HFFc6 (cell line): ENCODE data around the gene ECI1. TPM values are rescaled to one million over a fixed set of nuclear protein-coding genes. Genes with fewer than 3 reads are reported as not detected.

Source experiments
- DNase-seq: peaks from one replicate; pipeline ENCODE4 v3.0.0-alpha.2; 2018
- H3K27ac Mint-ChIP-seq: 2 replicates; pipeline ENCODE4 v1.8.0; 2020; ENCODE audit warnings: mild to moderate bottlenecking, mixed read lengths
- H3K27me3 Mint-ChIP-seq: 2 replicates; pipeline ENCODE4 v1.8.0; 2021; ENCODE audit warnings: mild to moderate bottlenecking, moderate library complexity, mixed read lengths; ENCODE audit not compliant: insufficient read depth
- H3K36me3 Mint-ChIP-seq: 2 replicates; pipeline ENCODE4 v1.8.0; 2021; ENCODE audit warnings: low read depth, mixed read lengths
- H3K4me1 Mint-ChIP-seq: 2 replicates; pipeline ENCODE4 v1.8.0; 2020; ENCODE audit warnings: low read depth, mixed read lengths
- H3K4me3 Mint-ChIP-seq: 2 replicates; pipeline ENCODE4 v1.8.0; 2020; ENCODE audit warnings: mild to moderate bottlenecking, moderate library complexity, mixed read lengths
- H3K9me3 Mint-ChIP-seq: 2 replicates; pipeline ENCODE4 v1.8.0; 2020; ENCODE audit warnings: mild to moderate bottlenecking, mixed read lengths
- microRNA-seq: library from miRNA; unstranded; fragments of <30 nt; microRNA quantifications from one replicate; pipeline ENCODE4, GENCODE V29; 2019
- total RNA-seq, 6 experiments: library from RNA; stranded (reverse); fragmentation: NEBNext Ultra II Directional; extraction: Animal tissue kit (Norgen Biotek cat#: 25700); gene quantifications; 2 replicates in 1 of 6; 3 replicates in 5 of 6; pipeline ENCODE4 v1.2.3, GENCODE V29; 2021
- TF ChIP-seq, protein P1 (sequence below): fragments of 200-600 bp; sonication (generic); IDR thresholded peaks from 2 replicates; pipeline ENCODE4 v1.5.0; 2021; ENCODE audit warnings: antibody characterized with exemption, mild to moderate bottlenecking

Gene ECI1
- total RNA-seq, 6 experiments from 2014 or later: 30.3 to 47.8 (median 35.4) TPM

DNA sequence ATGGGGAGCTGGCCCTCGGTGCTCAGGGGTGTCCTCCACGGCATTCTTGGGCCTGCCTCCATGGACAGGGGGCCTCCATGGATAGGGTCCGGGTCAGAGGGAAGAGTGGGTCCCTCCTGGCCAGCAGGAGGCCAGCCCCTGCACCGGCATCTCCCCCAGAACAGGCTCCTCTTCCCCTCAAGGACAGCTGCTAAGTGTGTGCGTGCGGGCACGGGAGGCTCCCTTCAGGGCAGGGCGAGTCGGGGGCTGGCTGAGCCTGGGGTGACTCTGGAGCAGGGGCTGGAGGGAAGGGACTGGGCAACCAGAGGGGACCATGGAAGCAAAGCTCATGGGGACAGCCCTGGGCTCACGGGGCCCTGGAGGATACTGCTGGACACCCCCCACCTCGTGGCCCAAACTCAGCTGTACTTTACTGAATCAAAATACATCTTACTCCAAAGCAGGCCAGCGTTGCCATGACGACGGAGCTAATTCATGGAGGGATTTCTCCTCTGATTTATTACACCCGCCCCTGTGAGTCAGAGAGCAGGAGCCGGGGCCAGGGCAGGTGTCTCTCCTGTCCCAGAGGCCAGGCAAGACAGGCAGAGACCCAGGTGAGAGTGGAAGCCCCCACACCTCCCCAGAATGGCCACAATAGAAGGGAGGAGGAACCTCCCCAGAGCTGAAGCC lies 57.1 kb downstream of the ECI1 start:
- Mint-ChIP-seq H3K9me3 (no peaks in the 10 kb centered on the region), H3K4me3 (no peak overlapping the region), H3K27ac (no peak overlapping the region), H3K27me3 (peaks cover 14% of the 10 kb centered on the region), H3K36me3 (no peaks in the 10 kb centered on the region), H3K4me1 (no peaks in the 10 kb centered on the region; the same call in 1 of the 2 replicates)
- peak; percentile 54 for DNase-seq
- TF ChIP-seq, protein P1, sequence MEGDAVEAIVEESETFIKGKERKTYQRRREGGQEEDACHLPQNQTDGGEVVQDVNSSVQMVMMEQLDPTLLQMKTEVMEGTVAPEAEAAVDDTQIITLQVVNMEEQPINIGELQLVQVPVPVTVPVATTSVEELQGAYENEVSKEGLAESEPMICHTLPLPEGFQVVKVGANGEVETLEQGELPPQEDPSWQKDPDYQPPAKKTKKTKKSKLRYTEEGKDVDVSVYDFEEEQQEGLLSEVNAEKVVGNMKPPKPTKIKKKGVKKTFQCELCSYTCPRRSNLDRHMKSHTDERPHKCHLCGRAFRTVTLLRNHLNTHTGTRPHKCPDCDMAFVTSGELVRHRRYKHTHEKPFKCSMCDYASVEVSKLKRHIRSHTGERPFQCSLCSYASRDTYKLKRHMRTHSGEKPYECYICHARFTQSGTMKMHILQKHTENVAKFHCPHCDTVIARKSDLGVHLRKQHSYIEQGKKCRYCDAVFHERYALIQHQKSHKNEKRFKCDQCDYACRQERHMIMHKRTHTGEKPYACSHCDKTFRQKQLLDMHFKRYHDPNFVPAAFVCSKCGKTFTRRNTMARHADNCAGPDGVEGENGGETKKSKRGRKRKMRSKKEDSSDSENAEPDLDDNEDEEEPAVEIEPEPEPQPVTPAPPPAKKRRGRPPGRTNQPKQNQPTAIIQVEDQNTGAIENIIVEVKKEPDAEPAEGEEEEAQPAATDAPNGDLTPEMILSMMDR: no peak

DNA sequence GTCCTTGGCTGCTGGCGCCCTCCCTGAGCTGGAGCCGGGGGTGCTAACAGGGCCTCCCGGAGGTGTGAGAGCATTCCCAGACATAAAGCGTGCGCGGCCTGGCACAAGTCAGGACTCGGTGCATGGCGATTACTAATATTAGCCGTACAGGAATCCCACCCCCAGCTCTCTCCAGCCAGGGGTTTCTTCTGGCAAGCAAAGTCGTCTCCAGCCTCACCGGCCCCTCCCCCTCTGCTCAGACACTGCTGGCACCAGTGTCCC lies 60.0 kb downstream of the ECI1 start:
- H3K27me3 Mint-ChIP-seq: peaks cover 5% of the 10 kb centered on the region; the same call in 1 of the 2 replicates
- no peaks in the 10 kb centered on the region for H3K9me3 Mint-ChIP-seq
- DNase-seq: no peak
- H3K36me3 Mint-ChIP-seq: no peaks in the 10 kb centered on the region
- H3K27ac Mint-ChIP-seq: no peak overlapping the region
- TF ChIP-seq, protein P1: no peak
- H3K4me3 Mint-ChIP-seq: no peak overlapping the region
- no peaks in the 10 kb centered on the region; the same call in 1 of the 2 replicates for H3K4me1 Mint-ChIP-seq

DNA sequence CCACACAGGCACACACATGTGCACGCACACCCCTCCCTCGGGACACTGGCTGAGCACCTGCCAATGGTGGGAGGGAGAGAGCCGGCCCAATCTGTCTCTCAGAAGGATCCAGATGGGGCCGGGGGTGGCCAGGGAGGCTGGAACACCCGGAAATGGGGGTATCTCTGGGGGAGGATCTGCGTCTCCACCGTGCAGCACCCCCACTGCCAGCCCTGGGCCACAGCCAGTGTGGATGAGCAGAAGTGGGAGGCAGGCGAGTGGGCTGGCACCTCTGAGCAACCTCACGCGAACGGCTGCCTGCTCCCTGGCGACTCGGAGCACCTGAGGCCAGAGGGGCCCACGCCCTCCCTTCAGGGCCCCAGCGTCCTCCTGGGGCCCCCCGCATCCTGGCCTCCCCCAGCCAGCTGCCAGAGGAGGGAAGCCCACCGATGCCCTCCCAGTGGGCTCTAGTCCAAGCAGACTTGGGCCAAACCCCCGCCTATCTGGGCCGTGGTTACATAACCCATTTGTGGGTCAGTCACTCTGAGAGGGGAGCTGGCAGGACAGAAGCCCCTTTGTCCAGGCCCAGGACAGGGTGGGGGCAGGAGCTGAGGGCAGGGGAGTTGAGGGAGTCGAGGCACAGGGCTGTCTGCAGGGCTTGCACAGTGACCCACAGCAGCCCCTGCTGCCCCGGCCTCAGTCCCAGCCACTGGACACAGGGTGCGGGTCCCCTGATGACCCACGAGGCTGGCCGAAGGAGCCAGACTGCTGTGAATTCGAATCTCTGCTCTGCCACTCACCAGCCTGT lies 60.5 kb downstream of the ECI1 start:
- no peak overlapping the region for H3K27ac Mint-ChIP-seq
- DNase-seq: no peak
- H3K4me1 Mint-ChIP-seq: no peaks in the 10 kb centered on the region; the same call in 1 of the 2 replicates
- TF ChIP-seq, protein P1: no peak
- no peaks in the 10 kb centered on the region for H3K9me3 Mint-ChIP-seq
- no peaks in the 10 kb centered on the region for H3K36me3 Mint-ChIP-seq
- H3K4me3 Mint-ChIP-seq: no peak overlapping the region
- peaks cover 9% of the 10 kb centered on the region; the same call in 1 of the 2 replicates for H3K27me3 Mint-ChIP-seq

DNA sequence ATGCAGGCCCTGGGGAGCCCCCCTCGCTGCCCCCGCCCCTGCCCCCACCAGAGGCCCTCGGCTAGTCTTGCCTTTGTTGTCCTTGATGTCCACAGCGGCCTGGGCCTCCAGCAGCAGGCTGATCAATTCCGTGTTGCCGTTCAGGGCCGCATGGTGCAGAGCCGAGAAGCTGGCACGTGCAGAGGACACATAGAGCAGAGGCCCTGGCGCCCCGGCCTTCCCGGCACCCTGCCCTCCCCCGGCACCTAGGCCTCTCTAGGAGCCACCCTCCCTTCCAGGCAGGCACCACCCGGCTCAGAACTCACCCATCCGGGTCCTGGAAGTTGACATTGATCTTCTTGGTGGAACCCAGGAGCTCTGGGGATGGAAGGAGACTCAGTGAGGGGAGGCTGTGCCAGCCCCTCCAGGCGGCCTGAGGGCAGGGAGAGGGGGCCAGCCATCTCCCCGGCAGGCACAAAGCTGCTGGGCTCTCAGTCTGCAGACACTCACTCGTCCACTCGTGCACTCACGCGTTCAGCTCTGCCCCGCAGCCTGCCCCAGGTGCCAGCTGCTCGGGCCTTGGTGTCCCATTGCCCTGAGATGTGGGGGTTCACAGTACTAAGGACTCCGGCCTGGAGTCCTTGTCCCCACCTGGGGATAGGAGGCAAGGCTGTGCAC lies 61.3 kb downstream of the ECI1 start:
- Mint-ChIP-seq H3K36me3 (no peaks in the 10 kb centered on the region), H3K4me3 (no peak overlapping the region), H3K27ac (no peak overlapping the region), H3K4me1 (no peaks in the 10 kb centered on the region; the same call in 1 of the 2 replicates), H3K9me3 (no peaks in the 10 kb centered on the region), H3K27me3 (peaks cover 6% of the 10 kb centered on the region; the same call in 1 of the 2 replicates)
- TF ChIP-seq, protein P1: no peak
- no peak for DNase-seq

Small RNAs within 50 kb of the gene (microRNA-seq; reads per million reads assigned to microRNA genes)
- gene MIR3677 (not detected), gene MIR4717 (not detected)

Other genes with a start within 250 kb of the ECI1 start
- gene ZNF598, start 241.8 kb downstream of the ECI1 start, total RNA-seq: 10 to 100 TPM; 37.1 to 48.1 (median 40.7) TPM
- 1 to 10 TPM in 4 of 6 experiments, under 1 TPM in 2; 0.57 to 2.1 (median 1.4) TPM for gene NPW, start 231.8 kb downstream of the ECI1 start, total RNA-seq
- 100 to 1,000 TPM; 140 to 177 (median 152) TPM for gene NHERF2, start 224.7 kb downstream of the ECI1 start, total RNA-seq
- gene NTHL1, start 203.8 kb downstream of the ECI1 start, total RNA-seq: 10 to 100 TPM; 23.7 to 31.5 (median 26.4) TPM
- 10 to 100 TPM; 72.0 to 88.3 (median 83.2) TPM for gene TSC2, start 203.6 kb downstream of the ECI1 start, total RNA-seq
- 100 to 1,000 TPM in 1 of 6 experiments, 10 to 100 TPM in 5; 77.9 to 118 (median 82.5) TPM for gene PKD1, start 115.7 kb downstream of the ECI1 start, total RNA-seq
- 1 to 10 TPM in 1 of 6 experiments, under 1 TPM in 5; 0.31 to 1.2 (median 0.65) TPM for gene RAB26, start 103.0 kb downstream of the ECI1 start, total RNA-seq
- 10 to 100 TPM; 81.4 to 88.3 (median 85.3) TPM for gene TRAF7, start 95.8 kb downstream of the ECI1 start, total RNA-seq
- gene CASKIN1, start 55.0 kb downstream of the ECI1 start, total RNA-seq: under 1 TPM; 0.06 to 0.56 (median 0.11) TPM
- gene MLST8, start 46.1 kb downstream of the ECI1 start, total RNA-seq: 10 to 100 TPM; 32.7 to 39.4 (median 37.5) TPM
- gene BRICD5, start 40.7 kb downstream of the ECI1 start, total RNA-seq: 1 to 10 TPM; 1.1 to 2.6 (median 1.8) TPM
- gene PGP, start 36.7 kb downstream of the ECI1 start, total RNA-seq: 10 to 100 TPM; 12.8 to 17.8 (median 15.1) TPM
- 10 to 100 TPM; 15.8 to 19.8 (median 16.7) TPM for gene E4F1, start 28.0 kb downstream of the ECI1 start, total RNA-seq
- 1 to 10 TPM in 4 of 6 experiments, under 1 TPM in 2; 0.82 to 1.5 (median 1.1) TPM for gene DNASE1L2, start 15.1 kb downstream of the ECI1 start, total RNA-seq
- 100 to 1,000 TPM; 127 to 163 (median 140) TPM for gene RNPS1, start 16.5 kb upstream of the ECI1 start, total RNA-seq
- gene ABCA3, start 89.1 kb upstream of the ECI1 start, total RNA-seq: 1 to 10 TPM; 1.9 to 3.6 (median 2.4) TPM
- gene CCNF, start 177.9 kb upstream of the ECI1 start, total RNA-seq: 10 to 100 TPM; 10.9 to 22.3 (median 19.8) TPM
- 1 to 10 TPM; 3.6 to 8.3 (median 8.0) TPM for gene TEDC2, start 208.5 kb upstream of the ECI1 start, total RNA-seq
- under 1 TPM; 0.22 to 0.47 (median 0.33) TPM for gene NTN3, start 219.7 kb upstream of the ECI1 start, total RNA-seq
- gene TBC1D24, start 223.5 kb upstream of the ECI1 start, total RNA-seq: 10 to 100 TPM; 15.8 to 30.3 (median 19.0) TPM